IPS DF 6.9 (cell line): ENCODE measurements around the gene PTPRN2.

Experiments
- DNase-seq: peaks from one replicate; pipeline ENCODE4 v3.0.0-alpha.2; 2013; ENCODE audit warnings: low read depth, low spot score
- H3K27ac ChIP-seq: one replicate; pipeline ENCODE4 v1.5.1; 2013; ENCODE audit warnings: low read length, control low read depth
- H3K27me3 ChIP-seq: 2 replicates; pipeline ENCODE4 v1.6.1; 2013; ENCODE audit warnings: mild to moderate bottlenecking, low read length; ENCODE audit not compliant: control insufficient read depth, insufficient read depth
- H3K36me3 ChIP-seq: 2 replicates; pipeline ENCODE4 v1.6.1; 2013; ENCODE audit warnings: low read length; ENCODE audit not compliant: control insufficient read depth, insufficient read depth
- H3K4me1 ChIP-seq: 2 replicates; pipeline ENCODE4 v1.6.1; 2013; ENCODE audit warnings: low read length; ENCODE audit not compliant: control insufficient read depth, insufficient read depth
- H3K4me3 ChIP-seq: 2 replicates; pipeline ENCODE4 v1.5.1; 2013; ENCODE audit warnings: mild to moderate bottlenecking, low read length
- H3K9me3 ChIP-seq: 2 replicates; pipeline ENCODE4 v1.6.1; 2013; ENCODE audit warnings: low read length, inconsistent platforms; ENCODE audit not compliant: control insufficient read depth, insufficient read depth
- WGBS: extraction: QIAGEN DNeasy Blood & Tissue Kit; methylation state at CpG from one replicate; pipeline ENCODE4 v1.1.7; 2013; ENCODE audit warnings: mixed read lengths, missing lambda C conversion rate; ENCODE audit not compliant: insufficient read length, insufficient coverage; 5-methylcytosine and 5-hydroxymethylcytosine counted together

PTPRN2 gene

GRCh38 chr7:158616050-158616449 is 28.4 kb upstream of the PTPRN2 start:
- no peak for DNase-seq
- H3K4me1 ChIP-seq, result peaks cover 2% of the 10 kb centered on the region; the same call in 1 of the 2 replicates
- no CpG with 5 or more reads among the region's 2 CpGs for WGBS

DNA sequence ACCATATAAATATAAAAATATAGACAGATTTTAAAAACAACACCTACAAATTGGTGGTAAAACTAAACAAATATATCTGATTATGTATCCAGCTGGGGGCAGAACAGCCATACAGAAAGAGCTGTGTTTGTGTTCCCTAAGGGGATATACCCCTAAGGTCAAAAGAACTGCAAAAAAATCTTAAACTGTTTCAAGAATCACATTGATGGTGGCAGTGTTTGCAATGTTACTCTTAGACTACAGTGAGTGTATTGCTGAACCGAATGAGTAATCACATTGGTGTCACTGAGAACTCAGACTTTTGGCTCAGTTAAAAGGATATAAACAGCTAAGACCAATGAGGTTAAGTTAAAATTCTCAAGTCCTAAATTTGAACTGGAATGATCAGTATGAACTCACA is 27.1 kb upstream of the PTPRN2 start:
- DNase-seq, result no peak
- no peak overlapping the region for H3K27ac ChIP-seq
- peaks cover 2% of the 10 kb centered on the region; the same call in 1 of the 2 replicates for H3K4me1 ChIP-seq
- no peaks in the 10 kb centered on the region for H3K9me3 ChIP-seq
- no peak overlapping the region for H3K4me3 ChIP-seq
- H3K27me3 ChIP-seq, result no peaks in the 10 kb centered on the region
- no peaks in the 10 kb centered on the region for H3K36me3 ChIP-seq
- WGBS, result no CpG with 5 or more reads among the region's 1 CpG

More at GRCh38 chr7:158616050-158616449, 28.4 kb upstream of the PTPRN2 start:
- Histone ChIP-seq H3K4me3 (no peak overlapping the region), H3K36me3 (no peaks in the 10 kb centered on the region), H3K27ac (no peak overlapping the region), H3K9me3 (no peaks in the 10 kb centered on the region), H3K27me3 (no peaks in the 10 kb centered on the region)

- peaks cover 2% of the 10 kb centered on the region; the same call in 1 of the 2 replicates for H3K4me1 ChIP-seq
- H3K36me3 ChIP-seq, result peaks cover 3% of the 10 kb centered on the region; the same call in 1 of the 2 replicates
- DNase-seq, result no peak
- H3K9me3 ChIP-seq, result no peaks in the 10 kb centered on the region
- no peaks in the 10 kb centered on the region for H3K27me3 ChIP-seq
- H3K4me3 ChIP-seq, result no peak overlapping the region
- no peak overlapping the region for H3K27ac ChIP-seq
- no CpG with 5 or more reads among the region's 2 CpGs for WGBS
These were observed 25.9 kb upstream of the PTPRN2 start for GRCh38 chr7:158613481-158613880.

- 0 out of 2 replicates have a peak, but pooled peaks cover 1% of the 10 kb centered on the region for H3K4me1 ChIP-seq
- H3K27ac ChIP-seq, result no peak overlapping the region
- no peaks in the 10 kb centered on the region for H3K27me3 ChIP-seq
- no peak for DNase-seq
- H3K4me3 ChIP-seq, result no peak overlapping the region
- peaks cover 4% of the 10 kb centered on the region for H3K36me3 ChIP-seq
- no peaks in the 10 kb centered on the region for H3K9me3 ChIP-seq
- no CpG with 5 or more reads among the region's 4 CpGs for WGBS
These were observed 24.9 kb upstream of the PTPRN2 start for GRCh38 chr7:158612546-158612945.

DNA sequence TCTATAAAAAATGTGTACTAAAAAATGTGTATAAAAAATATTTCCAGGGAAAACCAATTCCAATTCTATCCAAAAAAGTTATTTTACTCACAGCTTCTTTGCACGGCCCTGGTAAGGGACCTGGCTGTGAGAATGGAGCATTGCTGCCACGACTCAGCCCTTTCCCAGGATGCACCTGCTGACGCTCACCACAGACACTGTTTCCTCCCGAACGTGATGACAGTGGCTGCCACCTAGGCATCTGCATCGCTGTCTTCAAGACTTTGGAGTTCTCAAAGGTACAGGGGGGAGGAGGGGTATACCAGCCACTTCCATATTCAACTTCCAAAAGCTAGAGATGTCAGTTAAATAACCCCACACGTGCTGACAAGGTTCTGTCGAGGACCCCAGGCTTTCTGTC is 23.9 kb upstream of the PTPRN2 start:
- Histone ChIP-seq H3K36me3 (peaks cover 10% of the 10 kb centered on the region), H3K27ac (no peak overlapping the region), H3K4me3 (no peak overlapping the region), H3K4me1 (no peaks in the 10 kb centered on the region), H3K9me3 (no peaks in the 10 kb centered on the region), H3K27me3 (no peaks in the 10 kb centered on the region)
- WGBS, result no CpG with 5 or more reads among the region's 8 CpGs
- no peak for DNase-seq

- H3K9me3 ChIP-seq, result no peaks in the 10 kb centered on the region
- DNase-seq, result no peak
- no peak overlapping the region for H3K27ac ChIP-seq
- WGBS, result 100% methylated on average over 6 of the region's 7 CpGs
- H3K36me3 ChIP-seq, result peaks cover 12% of the 10 kb centered on the region
- no peaks in the 10 kb centered on the region for H3K27me3 ChIP-seq
- no peaks in the 10 kb centered on the region for H3K4me1 ChIP-seq
- H3K4me3 ChIP-seq, result no peak overlapping the region
These were observed 21.8 kb upstream of the PTPRN2 start for GRCh38 chr7:158609313-158609974.

DNA sequence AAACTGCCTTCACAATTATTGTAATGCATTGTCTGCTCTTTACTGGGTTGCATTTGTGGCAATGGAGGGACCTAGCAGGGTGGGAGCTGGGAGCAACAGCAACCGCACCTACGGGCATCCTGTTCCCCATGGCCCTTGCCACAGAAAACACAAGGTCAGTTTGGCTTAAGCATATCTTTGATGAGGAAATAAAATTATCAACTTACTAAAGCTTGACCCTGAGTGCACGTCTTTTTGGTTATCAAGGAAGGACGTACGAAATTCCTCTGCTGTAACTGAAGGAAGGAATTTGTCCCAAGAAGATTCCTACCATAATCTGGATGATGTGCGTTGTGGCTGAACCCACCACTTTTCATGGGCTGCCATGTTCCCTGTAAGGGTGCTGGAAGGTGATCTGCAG is 19.9 kb upstream of the PTPRN2 start:
- H3K27ac ChIP-seq, result no peak overlapping the region
- no CpG with 5 or more reads among the region's 6 CpGs for WGBS
- no peaks in the 10 kb centered on the region for H3K27me3 ChIP-seq
- no peaks in the 10 kb centered on the region for H3K9me3 ChIP-seq
- H3K36me3 ChIP-seq, result peaks cover 12% of the 10 kb centered on the region
- no peak for DNase-seq
- H3K4me3 ChIP-seq, result no peak overlapping the region
- no peaks in the 10 kb centered on the region for H3K4me1 ChIP-seq

DNA sequence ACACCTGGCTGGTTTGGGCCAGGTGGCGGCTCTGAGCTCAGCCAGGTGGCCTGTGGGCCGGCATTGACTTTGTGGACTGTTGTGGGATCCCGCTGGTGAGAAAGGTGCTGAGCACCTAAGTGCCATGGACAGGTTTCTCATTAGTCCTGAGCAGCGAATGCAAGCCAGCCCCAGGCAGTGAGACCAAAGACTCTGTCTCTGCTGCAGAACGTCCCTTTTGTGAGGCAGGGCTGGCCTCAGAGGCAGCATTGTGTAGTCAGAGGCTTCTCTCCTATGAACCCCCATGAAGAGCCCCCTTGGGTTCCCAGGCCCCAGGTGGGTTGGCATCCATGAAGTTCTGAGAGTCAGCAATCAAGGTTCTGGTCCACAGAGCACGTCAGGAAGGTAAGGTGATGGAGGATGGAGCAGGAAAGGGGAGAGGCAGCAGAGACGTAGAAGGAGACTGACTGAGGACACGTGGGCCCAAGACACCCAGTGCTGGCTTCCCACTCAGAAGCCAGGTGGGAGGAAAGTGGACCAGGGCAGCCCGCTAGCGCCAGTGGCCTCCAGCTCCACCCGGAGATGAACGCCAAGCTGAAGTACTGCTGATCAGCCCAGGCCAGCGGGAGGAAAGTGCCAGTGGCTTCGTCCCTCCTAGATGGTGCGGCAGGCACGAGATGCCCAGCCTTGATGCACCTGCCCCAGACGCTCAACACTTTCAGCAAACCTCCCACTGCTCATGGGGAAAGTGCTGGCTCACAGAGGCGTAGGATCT is 19.2 kb upstream of the PTPRN2 start:
- Histone ChIP-seq H3K4me3 (no peak overlapping the region), H3K36me3 (peaks cover 12% of the 10 kb centered on the region), H3K27me3 (no peaks in the 10 kb centered on the region), H3K27ac (no peak overlapping the region), H3K9me3 (no peaks in the 10 kb centered on the region), H3K4me1 (no peaks in the 10 kb centered on the region)
- no CpG with 5 or more reads among the region's 18 CpGs for WGBS
- DNase-seq, result no peak

- no peaks in the 10 kb centered on the region for H3K27me3 ChIP-seq
- no peaks in the 10 kb centered on the region for H3K9me3 ChIP-seq
- H3K36me3 ChIP-seq, result peaks cover 12% of the 10 kb centered on the region
- WGBS, result no CpG with 5 or more reads among the region's 4 CpGs
- no peak for DNase-seq
- no peak overlapping the region for H3K4me3 ChIP-seq
- H3K4me1 ChIP-seq, result no peaks in the 10 kb centered on the region
- no peak overlapping the region for H3K27ac ChIP-seq
These were observed 18.5 kb upstream of the PTPRN2 start for GRCh38 chr7:158606129-158606528.

DNA sequence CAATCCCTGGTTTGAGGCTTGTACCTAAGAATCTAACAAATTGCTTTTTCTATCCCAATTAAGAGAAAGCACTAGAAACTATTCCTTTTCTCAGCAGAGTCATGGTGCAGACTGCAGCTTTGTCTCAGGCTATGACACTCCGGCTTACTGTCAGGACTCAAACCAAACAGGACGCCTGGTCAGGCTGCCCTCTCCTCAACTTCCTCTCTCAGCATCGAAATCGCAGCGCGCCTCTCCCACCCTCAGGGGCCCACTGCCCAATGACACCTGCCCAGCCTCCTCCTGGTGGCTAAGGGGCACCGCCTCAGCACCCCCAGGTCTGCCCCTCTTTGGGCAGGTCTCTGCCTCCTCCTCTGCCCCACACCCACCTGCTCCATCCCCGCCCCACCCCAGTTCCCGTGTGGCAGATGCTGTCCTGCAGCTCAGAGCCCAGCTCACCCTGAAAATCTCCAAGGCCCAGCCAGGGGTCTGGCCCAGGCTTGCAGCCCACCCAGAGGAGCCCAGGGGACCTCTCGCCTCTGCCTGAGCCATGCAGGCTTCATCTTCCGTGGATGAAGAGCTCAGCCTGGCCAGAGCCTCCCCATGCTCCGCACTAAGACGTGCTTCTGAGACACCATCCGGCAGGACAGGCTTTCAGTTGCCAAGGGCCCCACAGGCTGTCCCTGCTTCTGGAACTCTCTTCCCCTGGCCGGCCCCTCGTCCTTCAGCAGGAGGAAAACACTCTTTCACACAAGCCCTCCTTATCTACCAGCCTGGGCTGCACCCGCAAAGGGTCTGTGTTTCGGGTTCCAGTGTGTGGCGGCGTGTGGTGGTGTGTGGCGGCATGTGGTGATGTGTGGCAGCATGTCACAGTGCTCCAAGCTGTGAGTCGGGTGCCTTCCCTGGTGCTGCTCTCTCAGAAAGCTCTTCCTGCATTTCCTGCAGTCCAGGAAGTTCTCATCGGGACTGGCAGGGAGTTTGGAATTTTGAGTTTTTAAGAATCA is 16.4 kb upstream of the PTPRN2 start:
- no peak overlapping the region for H3K27ac ChIP-seq
- H3K9me3 ChIP-seq, result no peaks in the 10 kb centered on the region
- WGBS, result no CpG with 5 or more reads among the region's 23 CpGs
- no peak overlapping the region for H3K4me3 ChIP-seq
- peaks cover 9% of the 10 kb centered on the region for H3K36me3 ChIP-seq
- no peaks in the 10 kb centered on the region for H3K4me1 ChIP-seq
- H3K27me3 ChIP-seq, result no peaks in the 10 kb centered on the region
- no peak for DNase-seq
